GM12874 (cell line): Measurements from ENCODE around the gene RAB12.

ENCODE experiments used
- TF ChIP-seq, protein P1 (sequence below): IDR thresholded peaks from 2 replicates; pipeline ENCODE4 v1.5.1; 2011; ENCODE audit warnings: low read depth, mild to moderate bottlenecking, control low read depth, low read length, moderate library complexity; ENCODE audit not compliant: insufficient read depth

Gene RAB12

DNA sequence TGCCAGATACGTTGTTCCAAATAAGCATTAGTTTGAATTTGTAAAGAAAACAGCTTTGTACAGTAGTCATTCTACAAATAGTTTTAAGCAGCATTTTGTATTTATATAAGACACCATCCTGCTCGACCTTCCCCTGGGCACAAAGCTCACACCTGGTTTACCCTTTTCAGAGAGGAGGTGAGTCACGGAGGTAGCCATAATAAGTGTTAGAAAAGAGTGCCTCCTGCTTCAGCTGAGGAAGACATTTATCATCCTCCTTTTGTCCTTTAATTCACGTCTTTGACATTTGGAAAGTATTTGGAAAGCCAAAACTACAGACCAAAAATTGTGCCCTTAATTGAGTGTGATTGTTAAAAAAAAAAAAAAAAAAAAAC, 6.8 kb downstream of the RAB12 start:
- TF ChIP-seq, protein P1, sequence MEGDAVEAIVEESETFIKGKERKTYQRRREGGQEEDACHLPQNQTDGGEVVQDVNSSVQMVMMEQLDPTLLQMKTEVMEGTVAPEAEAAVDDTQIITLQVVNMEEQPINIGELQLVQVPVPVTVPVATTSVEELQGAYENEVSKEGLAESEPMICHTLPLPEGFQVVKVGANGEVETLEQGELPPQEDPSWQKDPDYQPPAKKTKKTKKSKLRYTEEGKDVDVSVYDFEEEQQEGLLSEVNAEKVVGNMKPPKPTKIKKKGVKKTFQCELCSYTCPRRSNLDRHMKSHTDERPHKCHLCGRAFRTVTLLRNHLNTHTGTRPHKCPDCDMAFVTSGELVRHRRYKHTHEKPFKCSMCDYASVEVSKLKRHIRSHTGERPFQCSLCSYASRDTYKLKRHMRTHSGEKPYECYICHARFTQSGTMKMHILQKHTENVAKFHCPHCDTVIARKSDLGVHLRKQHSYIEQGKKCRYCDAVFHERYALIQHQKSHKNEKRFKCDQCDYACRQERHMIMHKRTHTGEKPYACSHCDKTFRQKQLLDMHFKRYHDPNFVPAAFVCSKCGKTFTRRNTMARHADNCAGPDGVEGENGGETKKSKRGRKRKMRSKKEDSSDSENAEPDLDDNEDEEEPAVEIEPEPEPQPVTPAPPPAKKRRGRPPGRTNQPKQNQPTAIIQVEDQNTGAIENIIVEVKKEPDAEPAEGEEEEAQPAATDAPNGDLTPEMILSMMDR = no peak

DNA sequence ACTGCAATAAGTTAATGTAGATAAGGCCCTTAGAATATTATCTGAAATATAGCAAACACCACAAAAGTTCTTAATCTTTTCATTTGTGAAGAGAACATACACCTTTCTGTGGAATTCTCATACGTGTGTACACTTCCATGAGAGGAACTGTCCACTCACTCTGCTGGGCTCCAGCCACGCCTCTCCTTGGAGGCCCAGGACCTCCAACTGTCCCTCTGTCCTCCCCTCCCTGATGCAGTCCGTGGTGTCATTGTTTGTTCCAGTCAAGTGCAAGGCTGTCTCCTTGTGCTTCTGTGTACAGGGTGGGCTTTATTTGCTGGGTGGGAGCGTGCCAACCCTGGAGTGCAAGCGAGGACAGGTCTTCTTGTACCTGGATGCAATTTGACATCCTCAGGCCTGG, 8.7 kb downstream of the RAB12 start:
- TF ChIP-seq, protein P1 = no peak

DNA sequence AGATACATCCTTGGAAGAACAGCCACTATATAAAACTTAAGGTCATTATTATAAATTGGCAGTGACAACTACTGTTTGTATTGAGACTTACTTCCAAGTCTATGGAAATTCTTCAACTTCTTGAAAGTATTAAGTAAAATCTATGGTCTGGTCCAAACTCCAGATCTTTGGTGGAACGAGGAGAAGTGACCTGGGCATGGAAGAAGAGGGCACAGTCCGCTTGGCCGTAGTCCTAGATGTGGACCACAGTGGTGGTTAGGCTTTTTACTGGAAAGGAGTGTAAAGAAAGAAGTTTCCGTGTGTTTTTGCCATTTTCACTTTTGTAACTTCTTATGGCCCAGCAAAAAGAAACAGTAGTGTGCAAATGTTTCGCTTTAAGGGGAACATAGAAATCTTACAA, 9.8 kb downstream of the RAB12 start:
- TF ChIP-seq, protein P1 = no peak

DNA sequence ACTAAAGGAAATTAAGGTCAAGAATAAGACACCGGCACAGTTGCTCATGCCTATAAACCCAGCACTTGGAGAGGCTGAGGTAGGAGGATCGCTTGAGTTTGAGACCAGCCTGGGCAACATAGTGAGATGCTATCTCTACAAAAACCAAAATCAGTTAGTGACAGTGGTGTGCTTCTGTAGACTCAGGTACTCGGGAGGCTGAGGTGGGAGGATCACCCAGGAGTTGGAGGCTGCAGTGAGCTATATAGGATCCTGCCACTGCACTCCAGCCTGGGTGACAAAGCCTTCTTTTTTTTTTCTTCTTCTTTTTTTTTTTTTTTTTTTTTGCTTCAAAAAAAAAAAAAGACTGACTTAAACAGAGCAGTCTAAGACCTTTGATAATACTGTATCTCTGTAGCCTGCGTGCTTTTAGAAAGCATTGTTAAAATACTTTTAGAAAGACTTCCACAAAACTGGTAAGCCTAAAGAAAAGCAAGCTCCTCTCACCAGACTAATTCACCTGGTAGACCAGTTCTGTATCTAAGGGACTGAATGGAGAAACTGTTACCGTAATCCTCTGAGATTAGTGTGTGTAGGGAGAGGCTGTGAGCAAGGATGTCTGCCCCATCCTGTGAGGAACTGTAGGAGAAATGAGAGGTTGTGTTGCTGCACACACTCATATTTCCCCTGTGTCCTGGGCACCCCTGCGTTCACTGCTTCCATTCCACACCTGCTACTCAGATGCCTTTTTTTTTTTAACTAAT, 10.8 kb downstream of the RAB12 start:
- TF ChIP-seq, protein P1 = no peak

DNA sequence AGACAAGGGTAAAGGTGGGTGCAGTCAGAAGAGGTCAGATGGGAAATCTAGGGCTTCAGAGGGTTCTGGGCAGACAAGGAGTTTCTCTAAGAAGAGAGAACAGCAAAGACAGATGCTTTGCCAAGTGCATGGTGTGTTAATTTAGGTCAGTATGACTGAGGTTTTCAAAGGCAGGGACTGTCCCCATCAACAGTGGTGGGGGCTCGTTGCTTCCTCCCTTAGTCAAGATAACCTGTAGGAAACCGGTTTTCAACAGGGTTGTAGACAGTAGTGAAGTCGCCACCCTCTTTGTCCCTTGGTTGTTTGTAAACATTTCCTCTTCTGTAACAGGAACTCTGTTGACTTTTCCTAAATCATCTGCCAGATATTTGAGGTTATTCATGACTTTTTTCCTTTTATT, 11.6 kb downstream of the RAB12 start:
- TF ChIP-seq, protein P1 = no peak

DNA sequence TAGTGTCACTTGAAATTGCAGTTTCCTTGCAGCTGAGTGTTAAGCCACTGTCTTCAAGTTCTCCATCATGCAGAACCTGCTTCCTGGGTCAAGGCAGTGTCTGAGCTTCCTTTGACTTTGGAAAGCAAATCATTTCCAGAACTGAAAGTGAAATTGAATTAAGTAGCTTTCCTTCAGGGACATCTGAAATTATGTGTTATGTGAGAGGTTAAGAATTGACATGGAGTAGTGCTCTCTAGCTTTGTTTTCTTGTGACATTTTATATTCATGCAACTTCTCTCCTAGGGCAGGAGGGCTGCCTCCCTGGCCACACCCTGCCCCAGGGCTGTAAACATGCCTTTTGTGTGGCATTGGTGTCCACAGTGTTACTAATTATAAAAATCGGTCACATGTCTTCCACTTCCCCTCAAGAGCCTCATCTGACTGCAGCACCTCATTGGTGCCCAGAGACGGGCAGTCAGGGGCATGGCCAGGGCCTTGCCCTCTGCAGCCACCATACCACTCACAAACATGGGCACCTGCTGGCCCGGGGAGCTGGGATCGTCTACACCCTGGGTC, 14.4 kb downstream of the RAB12 start:
- TF ChIP-seq, protein P1 = no peak

DNA sequence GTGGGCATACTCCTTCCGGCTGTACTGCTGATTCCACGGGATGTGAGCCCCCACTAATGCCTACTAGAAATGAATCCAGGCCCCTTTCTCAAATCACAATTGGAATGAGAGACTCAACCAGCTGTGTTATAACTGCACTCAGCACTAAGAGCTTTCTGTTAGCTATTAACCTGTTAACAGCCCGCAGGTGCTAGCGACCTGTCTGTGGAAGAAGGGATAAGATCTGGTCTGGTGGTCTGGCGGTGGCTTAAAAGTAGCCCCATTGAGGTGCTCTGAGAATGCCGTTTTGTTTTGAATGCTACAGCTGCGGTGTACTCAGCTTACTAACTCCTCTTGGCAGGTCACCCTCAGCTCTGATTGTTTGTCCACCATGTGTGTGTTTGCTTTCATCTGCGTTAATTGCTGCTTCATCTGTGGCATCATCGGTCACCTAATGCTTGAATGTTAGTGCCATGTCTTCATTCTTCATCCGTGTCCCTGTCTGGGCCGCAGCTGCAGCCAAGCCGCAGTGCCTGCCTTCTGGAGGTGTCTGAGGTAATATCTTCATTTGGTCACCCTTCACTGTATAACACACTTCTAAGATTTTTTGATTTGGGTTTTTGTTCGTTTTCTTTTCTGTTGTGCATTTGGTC, 16.3 kb downstream of the RAB12 start:
- TF ChIP-seq, protein P1 = no peak
